Neural cell (in vitro differentiated cells): ENCODE data around the gene ARAP2. TPM values are rescaled to one million over a fixed set of nuclear protein-coding genes. Genes with fewer than 3 reads are reported as not detected.

Experiments used
- H2AFZ ChIP-seq: fragments of 200-600, 300-800 bp; sonication (generic), shearing (Covaris generic); 2 replicates; pipeline ENCODE4 v1.6.0; 2014; ENCODE audit warnings: low read depth, mild to moderate bottlenecking, antibody characterized with exemption, low read length, moderate library complexity
- H3F3A ChIP-seq: fragments of 200-600 bp; shearing (Covaris generic); 2 replicates; pipeline ENCODE4 v1.6.1; 2016; ENCODE audit warnings: mild to moderate bottlenecking, moderate library complexity, mixed read lengths, antibody characterized with exemption, low read length; ENCODE audit not compliant: insufficient read depth, poor library complexity, severe bottlenecking
- H3K27ac ChIP-seq: fragments of 200-600, 300-800 bp; sonication (generic), shearing (Covaris generic); 2 replicates; pipeline ENCODE4 v1.5.1; 2014; ENCODE audit warnings: mild to moderate bottlenecking, low read length, moderate library complexity
- H3K27me3 ChIP-seq: fragments of 300-800, 200-600 bp; sonication (generic), shearing (Covaris generic); 2 replicates; pipeline ENCODE4 v1.6.0; 2014; ENCODE audit warnings: mild to moderate bottlenecking, low read depth, low read length, moderate library complexity; ENCODE audit not compliant: insufficient read depth
- H3K36me3 ChIP-seq: fragments of 300-800, 200-600 bp; sonication (generic), shearing (Covaris generic); 2 replicates; pipeline ENCODE4 v1.5.1; 2014; ENCODE audit warnings: mild to moderate bottlenecking, antibody characterized with exemption, low read length, moderate library complexity; ENCODE audit not compliant: insufficient read depth
- H3K4me2 ChIP-seq: fragments of 300-800, 200-600 bp; sonication (generic), shearing (Covaris generic); 2 replicates; pipeline ENCODE4 v1.6.0; 2014; ENCODE audit warnings: mild to moderate bottlenecking, low read length
- H3K4me3 ChIP-seq: fragments of 300-800, 200-600 bp; sonication (generic), shearing (Covaris generic); 2 replicates; pipeline ENCODE4 v1.5.1; 2014; ENCODE audit warnings: mild to moderate bottlenecking, low read length, moderate library complexity
- H3K79me2 ChIP-seq: fragments of 200-600 bp; shearing (Covaris generic); replicated peaks from 2 replicates; pipeline ENCODE4 v1.6.0; 2014; ENCODE audit warnings: mild to moderate bottlenecking, low read length, moderate library complexity; ENCODE audit not compliant: insufficient read depth
- H3K9ac ChIP-seq: fragments of 300-800, 200-600 bp; sonication (generic), shearing (Covaris generic); 2 replicates; pipeline ENCODE4 v1.6.1; 2016; ENCODE audit warnings: mild to moderate bottlenecking, low read length, mixed read lengths
- H3K9me2 ChIP-seq: fragments of 200-600 bp; shearing (Covaris generic); 2 replicates; pipeline ENCODE4 v1.6.1; 2016; ENCODE audit warnings: mild to moderate bottlenecking, low read length, mixed read lengths; ENCODE audit not compliant: insufficient read depth
- H3K9me3 ChIP-seq: fragments of 200-600, 300-800 bp; sonication (generic), shearing (Covaris generic); 2 replicates; pipeline ENCODE4 v1.6.1; 2016; ENCODE audit warnings: mild to moderate bottlenecking, mixed run types, low read length, moderate library complexity, mixed read lengths
- H4K20me1 ChIP-seq: fragments of 200-600 bp; shearing (Covaris generic); 2 replicates; pipeline ENCODE4 v1.6.1; 2016; ENCODE audit warnings: mild to moderate bottlenecking, mixed run types; ENCODE audit not compliant: insufficient read depth
- EP300 ChIP-seq: fragments of 450-650 bp; conservative IDR thresholded peaks from 2 replicates; pipeline ENCODE4 v1.6.1; 2014; ENCODE audit warnings: antibody characterized with exemption, mild to moderate bottlenecking, moderate library complexity; ENCODE audit not compliant: poor library complexity, severe bottlenecking
- EZH2 ChIP-seq: fragments of 200-600, 300-800 bp; shearing (Covaris generic), sonication (generic); IDR thresholded peaks from 2 replicates; pipeline ENCODE4 v1.6.1; 2014; ENCODE audit warnings: antibody characterized with exemption, low read length, borderline replicate concordance, mild to moderate bottlenecking; ENCODE audit not compliant: insufficient read depth, poor library complexity, severe bottlenecking
- MXI1 ChIP-seq: fragments of 450-650 bp; conservative IDR thresholded peaks from 2 replicates; pipeline ENCODE4 v1.6.1; 2014; ENCODE audit warnings: antibody characterized with exemption, mild to moderate bottlenecking; ENCODE audit not compliant: poor library complexity, severe bottlenecking
- POLR2AphosphoS5 ChIP-seq: IDR thresholded peaks from 2 replicates; pipeline ENCODE4 v1.6.1; 2012
- RAD21 ChIP-seq: fragments of 450-650 bp; conservative IDR thresholded peaks from 2 replicates; pipeline ENCODE4 v1.6.1; 2014; ENCODE audit warnings: antibody characterized with exemption, mild to moderate bottlenecking, moderate library complexity
- SMC3 ChIP-seq: fragments of 450-650 bp; conservative IDR thresholded peaks from 2 replicates; pipeline ENCODE4 v1.6.1; 2014; ENCODE audit warnings: antibody characterized with exemption, mild to moderate bottlenecking, moderate library complexity; ENCODE audit not compliant: poor library complexity
- TAF1 ChIP-seq: IDR thresholded peaks from 2 replicates; pipeline ENCODE4 v1.6.1; 2012; ENCODE audit warnings: low read depth
- polyA plus RNA-seq: library from polyadenylated mRNA; depleted of rRNA; stranded (reverse); fragments of >200 nt; gene quantifications from 2 replicates; pipeline ENCODE4 v1.2.3, GENCODE V29; 2014
- TF ChIP-seq, protein P1 (sequence below): fragments of 450-650 bp; IDR thresholded peaks from 2 replicates; pipeline ENCODE4 v1.5.1; 2014; ENCODE audit warnings: antibody characterized with exemption, mild to moderate bottlenecking, moderate library complexity; ENCODE audit not compliant: poor library complexity, severe bottlenecking
- TF ChIP-seq, protein P2 (sequence below): IDR thresholded peaks from 2 replicates; pipeline ENCODE4 v1.6.1; 2012; ENCODE audit warnings: borderline replicate concordance

The ARAP2 gene
- polyA plus RNA-seq, 1 donor from 2014 or later: 2.1 TPM

DNA sequence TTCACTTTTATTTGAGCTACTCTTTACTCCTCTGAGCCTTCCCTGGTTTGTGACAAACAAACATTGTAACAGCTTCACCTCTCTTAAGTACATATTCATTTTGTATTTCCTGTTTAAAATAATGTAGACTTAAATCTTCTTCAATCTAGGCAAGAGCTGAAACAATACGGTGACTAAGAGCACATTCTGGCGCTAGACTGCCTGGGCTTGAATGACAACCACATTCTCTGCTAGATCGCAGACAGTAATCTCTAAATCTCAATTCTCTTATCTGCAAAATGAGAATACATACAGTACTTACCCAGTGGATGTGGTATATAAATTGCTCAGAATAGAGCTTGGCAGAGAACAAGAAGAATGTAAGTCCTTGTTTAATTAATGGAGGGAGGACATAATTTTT lies 144.8 kb downstream of the ARAP2 start:
- TF ChIP-seq, protein P1, sequence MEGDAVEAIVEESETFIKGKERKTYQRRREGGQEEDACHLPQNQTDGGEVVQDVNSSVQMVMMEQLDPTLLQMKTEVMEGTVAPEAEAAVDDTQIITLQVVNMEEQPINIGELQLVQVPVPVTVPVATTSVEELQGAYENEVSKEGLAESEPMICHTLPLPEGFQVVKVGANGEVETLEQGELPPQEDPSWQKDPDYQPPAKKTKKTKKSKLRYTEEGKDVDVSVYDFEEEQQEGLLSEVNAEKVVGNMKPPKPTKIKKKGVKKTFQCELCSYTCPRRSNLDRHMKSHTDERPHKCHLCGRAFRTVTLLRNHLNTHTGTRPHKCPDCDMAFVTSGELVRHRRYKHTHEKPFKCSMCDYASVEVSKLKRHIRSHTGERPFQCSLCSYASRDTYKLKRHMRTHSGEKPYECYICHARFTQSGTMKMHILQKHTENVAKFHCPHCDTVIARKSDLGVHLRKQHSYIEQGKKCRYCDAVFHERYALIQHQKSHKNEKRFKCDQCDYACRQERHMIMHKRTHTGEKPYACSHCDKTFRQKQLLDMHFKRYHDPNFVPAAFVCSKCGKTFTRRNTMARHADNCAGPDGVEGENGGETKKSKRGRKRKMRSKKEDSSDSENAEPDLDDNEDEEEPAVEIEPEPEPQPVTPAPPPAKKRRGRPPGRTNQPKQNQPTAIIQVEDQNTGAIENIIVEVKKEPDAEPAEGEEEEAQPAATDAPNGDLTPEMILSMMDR: no peak
- TF ChIP-seq, protein P2, sequence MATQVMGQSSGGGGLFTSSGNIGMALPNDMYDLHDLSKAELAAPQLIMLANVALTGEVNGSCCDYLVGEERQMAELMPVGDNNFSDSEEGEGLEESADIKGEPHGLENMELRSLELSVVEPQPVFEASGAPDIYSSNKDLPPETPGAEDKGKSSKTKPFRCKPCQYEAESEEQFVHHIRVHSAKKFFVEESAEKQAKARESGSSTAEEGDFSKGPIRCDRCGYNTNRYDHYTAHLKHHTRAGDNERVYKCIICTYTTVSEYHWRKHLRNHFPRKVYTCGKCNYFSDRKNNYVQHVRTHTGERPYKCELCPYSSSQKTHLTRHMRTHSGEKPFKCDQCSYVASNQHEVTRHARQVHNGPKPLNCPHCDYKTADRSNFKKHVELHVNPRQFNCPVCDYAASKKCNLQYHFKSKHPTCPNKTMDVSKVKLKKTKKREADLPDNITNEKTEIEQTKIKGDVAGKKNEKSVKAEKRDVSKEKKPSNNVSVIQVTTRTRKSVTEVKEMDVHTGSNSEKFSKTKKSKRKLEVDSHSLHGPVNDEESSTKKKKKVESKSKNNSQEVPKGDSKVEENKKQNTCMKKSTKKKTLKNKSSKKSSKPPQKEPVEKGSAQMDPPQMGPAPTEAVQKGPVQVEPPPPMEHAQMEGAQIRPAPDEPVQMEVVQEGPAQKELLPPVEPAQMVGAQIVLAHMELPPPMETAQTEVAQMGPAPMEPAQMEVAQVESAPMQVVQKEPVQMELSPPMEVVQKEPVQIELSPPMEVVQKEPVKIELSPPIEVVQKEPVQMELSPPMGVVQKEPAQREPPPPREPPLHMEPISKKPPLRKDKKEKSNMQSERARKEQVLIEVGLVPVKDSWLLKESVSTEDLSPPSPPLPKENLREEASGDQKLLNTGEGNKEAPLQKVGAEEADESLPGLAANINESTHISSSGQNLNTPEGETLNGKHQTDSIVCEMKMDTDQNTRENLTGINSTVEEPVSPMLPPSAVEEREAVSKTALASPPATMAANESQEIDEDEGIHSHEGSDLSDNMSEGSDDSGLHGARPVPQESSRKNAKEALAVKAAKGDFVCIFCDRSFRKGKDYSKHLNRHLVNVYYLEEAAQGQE: no peak
- TF ChIP-seq MXI1 (no peak), RAD21 (no peak), POLR2AphosphoS5 (no peak), SMC3 (no peak), TAF1 (no peak), EZH2 (no peak), EP300 (no peak)
- Histone ChIP-seq H3K36me3 (no peaks in the 10 kb centered on the region), H3K4me2 (no peak overlapping the region), H2AFZ (no peak overlapping the region), H3F3A (no peaks in the 10 kb centered on the region), H3K9me3 (no peaks in the 10 kb centered on the region), H3K27ac (no peak overlapping the region), H3K9ac (no peak overlapping the region), H3K27me3 (no peaks in the 10 kb centered on the region), H3K9me2 (no peaks in the 10 kb centered on the region), H3K79me2 (no peaks in the 10 kb centered on the region), H3K4me3 (no peak overlapping the region), H4K20me1 (no peaks in the 10 kb centered on the region)

DNA sequence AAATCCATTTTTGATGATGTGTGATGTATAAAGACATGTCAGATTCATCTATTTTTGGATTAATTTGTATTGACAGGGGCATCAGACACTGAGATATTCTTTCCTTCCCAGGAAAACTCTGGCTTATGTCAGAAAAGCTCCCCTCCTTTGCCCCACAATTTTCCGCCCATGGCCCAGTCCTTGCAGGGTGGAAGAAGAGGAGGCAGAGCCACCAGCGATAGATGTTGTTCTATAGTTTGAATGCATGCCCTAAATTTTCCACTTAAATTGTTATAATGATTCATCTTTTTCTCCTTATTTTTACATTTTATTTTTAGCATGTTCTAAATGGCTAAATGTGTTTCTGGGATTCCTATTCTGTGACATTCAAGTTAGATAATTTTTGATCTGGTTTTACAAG lies 149.3 kb downstream of the ARAP2 start:
- Histone ChIP-seq H3K79me2 (no peaks in the 10 kb centered on the region), H2AFZ (no peak overlapping the region), H3K27ac (no peak overlapping the region)

More for the DNA sequence above, 149.3 kb downstream of the ARAP2 start:
- no peaks in the 10 kb centered on the region for H3K9me3 ChIP-seq
- H3F3A ChIP-seq: no peaks in the 10 kb centered on the region
- no peaks in the 10 kb centered on the region for H4K20me1 ChIP-seq
- no peak for TF ChIP-seq TAF1
- TF ChIP-seq EZH2: no peak
- TF ChIP-seq SMC3: no peak
- no peak for TF ChIP-seq EP300
- TF ChIP-seq, protein P2: no peak
- no peak for TF ChIP-seq RAD21
- no peak for TF ChIP-seq MXI1
- TF ChIP-seq, protein P1: no peak
- no peak for TF ChIP-seq POLR2AphosphoS5
- H3K36me3 ChIP-seq: no peaks in the 10 kb centered on the region
- no peak overlapping the region for H3K4me2 ChIP-seq
- no peak overlapping the region for H3K9ac ChIP-seq
- H3K9me2 ChIP-seq: no peaks in the 10 kb centered on the region
- no peak overlapping the region for H3K4me3 ChIP-seq
- no peaks in the 10 kb centered on the region for H3K27me3 ChIP-seq
